Tibial nerve (tissue), 4 donors: Measurements from ENCODE around the gene ZW10. TPM values are rescaled to one million over a fixed set of nuclear protein-coding genes. Genes with fewer than 3 reads are reported as not detected.

Experiments
- DNase-seq, 2 donors: peaks; one replicate each; pipeline ENCODE4 v3.0.0-alpha.2; 2019; ENCODE audit warnings: low spot score in 2 of 2
- H3K27ac ChIP-seq, 4 donors: fragments of 200-600 bp; sonication (generic) in 3 of 4; one replicate each; pipeline ENCODE4 v1.5.1; 2017 to 2019; ENCODE audit warnings: mild to moderate bottlenecking in 1 of 4
- H3K27me3 ChIP-seq, 2 donors: fragments of 200-600 bp; sonication (generic) in 1 of 2; one replicate each; pipeline versions ENCODE4 v1.5.1 to v1.6.0; 2017 to 2019
- H3K36me3 ChIP-seq, 3 donors: fragments of 200-600 bp; sonication (generic); one replicate each; pipeline ENCODE4 v1.5.1; 2018 to 2019
- H3K4me1 ChIP-seq, 4 donors: fragments of 200-600 bp; sonication (generic) in 3 of 4; one replicate each; pipeline ENCODE4 v1.5.1; 2017 to 2019
- H3K4me3 ChIP-seq, 4 donors: fragments of 200-600 bp; sonication (generic) in 3 of 4; one replicate each; pipeline ENCODE4 v1.5.1; 2017 to 2019; ENCODE audit warnings: mild to moderate bottlenecking in 1 of 4, moderate library complexity in 1 of 4
- H3K9me3 ChIP-seq, 4 donors: fragments of 200-600 bp; sonication (generic) in 3 of 4; one replicate each; pipeline ENCODE4 v1.5.1; 2017 to 2019
- CTCF ChIP-seq, 5 experiments: fragments of 200-600 bp in 3 of 5; fragments of 450-650 bp in 2 of 5; sonication (generic) in 3 of 5; IDR thresholded peaks; one replicate each; pipeline ENCODE4 v1.5.1; 2016 to 2019; ENCODE audit warnings: antibody characterized with exemption in 5 of 5, mild to moderate bottlenecking in 3 of 5, moderate library complexity in 2 of 5
- EP300 ChIP-seq, 2 donors: sonication (generic); formaldehyde crosslinking; IDR thresholded peaks; one replicate each; pipeline ENCODE4 v1.6.1; 2017; ENCODE audit warnings: antibody characterized with exemption in 2 of 2, mild to moderate bottlenecking in 1 of 2
- POLR2A ChIP-seq, 2 donors: fragments of 450-650 bp; IDR thresholded peaks; one replicate each; pipeline ENCODE4 v1.6.1; 2017; ENCODE audit warnings: antibody characterized with exemption in 2 of 2, mild to moderate bottlenecking in 2 of 2, moderate library complexity in 2 of 2
- WGBS, 2 donors: methylation state at CpG; one replicate each; pipeline ENCODE4 v1.1.5; 2018; 5-methylcytosine and 5-hydroxymethylcytosine counted together
- small RNA-seq: library from RNA; depleted of rRNA; stranded (forward); fragments of <200 nt; gene quantifications from one replicate; pipeline ENCODE3, GENCODE V24; 2016
- total RNA-seq, 4 donors: library from RNA; depleted of rRNA; stranded (reverse); fragments of >200 nt; gene quantifications; one replicate each; pipeline ENCODE4 v1.1.0, GENCODE V29; 2016

Gene ZW10
- total RNA-seq, 4 donors from 2014 or later: 9.8 to 14.2 (median 12.6) TPM

GRCh38 chr11:113689768-113690618 is 83.5 kb downstream of the ZW10 start:
- Histone ChIP-seq H3K27me3 (no peaks in the 10 kb centered on the region), H3K4me3 (no peak overlapping the region), H3K27ac (peak overlapping the region; percentile 11 to 86 (median 56)), H3K36me3 (peaks cover 0 to 29% (median 0%) of the 10 kb centered on the region in 3 donors), H3K9me3 (no peaks in the 10 kb centered on the region), H3K4me1 (peaks cover 0 to 39% (median 11%) of the 10 kb centered on the region in 4 donors)
- no peak for TF ChIP-seq EP300 (IDR thresholded peaks at IDR 0.05)
- TF ChIP-seq CTCF (IDR thresholded peaks at IDR 0.05): no peak
- no peak for TF ChIP-seq POLR2A (IDR thresholded peaks at IDR 0.05)
- no peak for DNase-seq
- 84 to 87% methylated on average over 18 to 19 of the region's 19 CpGs for WGBS, 2 donors

- Histone ChIP-seq H3K27me3 (no peaks in the 10 kb centered on the region), H3K4me1 (peaks cover 0 to 49% (median 11%) of the 10 kb centered on the region in 4 donors), H3K27ac (peak overlapping the region in 2 of 4 donors; percentile 28 to 50), H3K4me3 (no peak overlapping the region), H3K9me3 (no peaks in the 10 kb centered on the region), H3K36me3 (peaks cover 0 to 3% (median 0%) of the 10 kb centered on the region in 3 donors)
- WGBS, 2 donors: 27 to 29% methylated on average over 2 of the region's 2 CpGs
- no peak for DNase-seq
- no peak for TF ChIP-seq CTCF (IDR thresholded peaks at IDR 0.05)
These were observed 87.7 kb downstream of the ZW10 start for GRCh38 chr11:113685654-113686359.

DNA sequence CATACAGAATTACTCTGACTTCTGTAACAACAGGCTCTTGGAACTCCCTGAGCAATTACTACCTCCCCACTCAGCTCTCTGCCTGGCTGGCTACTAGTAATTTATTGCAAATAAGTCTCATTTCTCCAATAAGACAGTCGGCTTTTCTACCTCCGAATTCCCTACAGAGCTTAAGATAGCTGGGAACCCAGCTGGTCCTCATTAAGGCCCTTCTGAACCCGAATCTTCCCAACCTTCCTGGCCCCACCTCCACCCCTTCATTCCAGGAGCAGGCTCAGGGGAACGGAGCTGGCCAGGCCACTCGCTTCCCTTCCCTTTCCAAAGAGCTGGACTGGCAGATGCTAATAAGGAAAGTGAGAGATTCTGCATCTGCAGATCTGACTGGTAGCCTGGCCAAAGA is 89.0 kb downstream of the ZW10 start:
- Histone ChIP-seq H3K27me3 (no peaks in the 10 kb centered on the region), H3K36me3 (no peaks in the 10 kb centered on the region), H3K4me3 (no peak overlapping the region), H3K4me1 (peaks cover 0 to 37% (median 3%) of the 10 kb centered on the region in 4 donors), H3K9me3 (no peaks in the 10 kb centered on the region), H3K27ac (no peak overlapping the region)
- WGBS, 2 donors: 50 to 52% methylated on average over 5 of the region's 5 CpGs
- no peak for DNase-seq
- TF ChIP-seq CTCF (IDR thresholded peaks at IDR 0.05) (no peak), EP300 (IDR thresholded peaks at IDR 0.05) (no peak), POLR2A (IDR thresholded peaks at IDR 0.05) (no peak)

DNA sequence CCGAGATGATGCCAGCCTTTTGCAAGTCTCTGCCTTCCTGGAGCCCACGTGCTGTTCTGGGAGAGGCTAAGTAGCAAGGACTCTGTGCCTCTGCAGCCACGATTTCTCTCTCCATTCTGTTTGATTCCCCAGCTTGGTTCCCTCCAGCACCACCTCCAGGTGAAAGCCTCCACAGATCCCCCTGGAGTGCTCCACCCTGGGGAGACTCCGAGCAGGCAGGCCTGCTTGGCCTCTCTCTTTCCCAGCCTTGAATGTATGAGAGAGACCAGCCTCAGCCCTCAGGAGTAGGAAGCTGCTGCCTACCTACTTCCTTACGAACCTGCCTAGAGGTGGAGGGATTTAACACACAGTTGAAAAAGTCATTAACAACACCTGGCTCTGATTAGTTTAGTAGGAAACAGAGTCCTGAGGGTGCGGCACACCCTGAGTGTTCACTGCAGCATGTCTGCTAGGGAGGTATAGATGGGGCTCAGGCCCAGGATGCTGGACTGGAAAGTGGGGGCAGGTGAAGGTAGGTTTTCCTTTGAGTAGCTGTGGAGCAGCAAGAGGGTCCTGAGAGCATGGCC is 89.9 kb downstream of the ZW10 start:
- 68 to 87% methylated on average over 6 of the region's 6 CpGs for WGBS, 2 donors

More for the DNA sequence above, 89.9 kb downstream of the ZW10 start:
- no peak overlapping the region for H3K4me3 ChIP-seq
- H3K27ac ChIP-seq: no peak overlapping the region
- no peak for DNase-seq
- H3K9me3 ChIP-seq: no peaks in the 10 kb centered on the region
- H3K36me3 ChIP-seq: no peaks in the 10 kb centered on the region
- TF ChIP-seq CTCF (IDR thresholded peaks at IDR 0.05): no peak
- TF ChIP-seq POLR2A (IDR thresholded peaks at IDR 0.05): no peak
- no peak for TF ChIP-seq EP300 (IDR thresholded peaks at IDR 0.05)
- no peaks in the 10 kb centered on the region for H3K27me3 ChIP-seq
- peaks cover 0 to 35% (median 3%) of the 10 kb centered on the region in 4 donors for H3K4me1 ChIP-seq

Small RNA genes within 50 kb of the gene (small RNA-seq; reads per million reads assigned to genes)
- not detected for gene LRRC37A13P
- gene RPS29P19: not detected

Other genes with a start within 250 kb of the ZW10 start
- 10 to 100 TPM; 35.0 to 42.2 (median 41.9) TPM for gene TMPRSS5, start 67.4 kb downstream of the ZW10 start, total RNA-seq
- not detected for gene CLDN25, start 6.1 kb upstream of the ZW10 start, total RNA-seq
- 10 to 100 TPM; 10.7 to 20.4 (median 15.4) TPM for gene USP28, start 101.9 kb upstream of the ZW10 start, total RNA-seq
- not detected for gene HTR3B, start 131.1 kb upstream of the ZW10 start, total RNA-seq
- not detected for gene HTR3A, start 201.4 kb upstream of the ZW10 start, total RNA-seq